Measurements from ENCODE around the gene RPUSD4.

RPUSD4 gene

GRCh38 chr11:126182787-126183445 lies 28.5 kb downstream of the RPUSD4 start:
- DNase-seq (ENCODE audit: low read depth, low spot score) = no peak

DNA sequence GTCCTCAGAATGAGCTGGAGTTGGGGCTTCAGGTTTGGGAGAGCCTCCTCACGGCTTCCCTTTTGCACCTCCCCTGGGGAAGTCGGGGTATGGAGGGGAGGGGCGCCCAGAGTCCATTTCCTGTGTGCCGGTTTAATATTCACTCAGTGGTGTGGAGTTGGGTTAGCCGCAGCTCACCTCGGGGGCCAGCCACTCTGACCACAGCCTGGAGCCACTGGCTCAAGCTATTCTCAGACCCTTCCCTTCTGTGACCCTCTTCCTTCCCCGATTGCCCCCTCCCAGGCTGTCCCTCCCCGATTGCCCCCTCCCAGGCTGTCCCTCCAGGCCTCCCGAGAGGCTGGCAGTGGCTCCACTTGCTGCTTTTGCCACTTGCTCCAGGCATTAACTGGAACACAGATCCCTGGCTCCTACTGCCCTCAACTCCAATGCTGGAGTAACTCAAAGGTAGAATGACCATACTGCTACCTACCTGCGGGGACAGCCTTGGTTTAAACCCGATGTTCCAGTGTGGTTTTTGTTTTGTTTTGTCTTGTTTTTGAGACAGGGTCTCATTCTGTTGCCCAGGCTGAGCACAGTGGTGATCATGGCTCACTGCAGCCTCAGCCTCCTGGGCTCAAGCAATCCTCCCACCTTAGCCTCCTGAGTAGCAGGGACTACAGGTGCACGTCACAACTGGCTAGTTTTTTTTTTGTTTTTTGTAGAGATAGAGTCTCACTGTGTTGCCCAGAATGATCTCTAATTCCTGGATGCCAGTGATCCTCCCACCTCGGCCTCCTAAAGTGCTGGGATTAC lies 29.3 kb downstream of the RPUSD4 start:
- no peak for DNase-seq (ENCODE audit: low read depth, low spot score)

- DNase-seq (ENCODE audit: low read depth, low spot score) = no peak
Observed at GRCh38 chr11:126176853-126177470, 34.5 kb downstream of the RPUSD4 start.

DNA sequence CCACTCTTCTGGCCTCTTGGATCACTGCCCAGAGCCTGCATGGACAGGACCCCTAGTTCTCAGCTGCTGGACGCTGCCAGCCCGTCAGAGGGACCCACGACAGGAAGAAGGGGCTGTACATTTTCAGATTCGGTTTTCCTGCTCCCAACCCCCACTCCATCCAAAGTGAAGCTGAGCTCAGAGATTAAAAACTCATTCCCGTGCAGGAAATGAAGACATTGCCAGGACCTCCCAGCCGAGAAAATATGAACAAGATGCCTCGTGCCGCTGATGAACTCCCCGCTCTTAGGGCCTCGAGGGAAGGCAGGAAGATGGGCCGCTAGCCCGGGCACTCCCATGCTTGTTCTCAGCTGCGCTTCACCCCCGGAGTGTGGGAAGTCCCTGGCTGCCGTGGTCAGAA lies 36.1 kb downstream of the RPUSD4 start:
- no peak for DNase-seq (ENCODE audit: low read depth, low spot score)

DNA sequence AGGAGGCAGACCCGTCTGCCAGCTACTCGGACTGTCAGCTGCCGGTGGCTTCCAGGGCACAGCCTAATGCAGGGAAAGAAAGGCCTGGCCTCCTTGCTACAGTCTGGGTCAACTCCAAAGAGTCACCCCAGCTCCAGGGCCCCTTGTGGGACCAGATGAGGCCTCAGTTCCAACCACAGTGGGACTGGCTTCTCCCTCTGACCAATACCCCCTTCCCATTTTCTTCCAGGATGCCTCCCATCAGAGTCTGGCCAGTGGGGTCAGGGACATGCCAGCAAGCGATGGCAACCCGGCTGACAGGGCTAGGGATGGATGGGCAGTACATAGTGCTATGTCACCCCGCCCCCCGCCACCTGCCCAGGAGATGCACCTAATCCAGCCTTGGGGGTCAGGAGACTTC lies 36.6 kb downstream of the RPUSD4 start:
- DNase-seq (ENCODE audit: low read depth, low spot score) = no peak

GRCh38 chr11:126173257-126173656 lies 38.2 kb downstream of the RPUSD4 start:
- no peak for DNase-seq (ENCODE audit: low read depth, low spot score)

- no peak for DNase-seq (ENCODE audit: low read depth, low spot score)
Observed at GRCh38 chr11:126172596-126173038, 38.8 kb downstream of the RPUSD4 start.

- DNase-seq (ENCODE audit: low read depth, low spot score) = no peak
Observed at GRCh38 chr11:126169291-126169690, 42.2 kb downstream of the RPUSD4 start.

DNA sequence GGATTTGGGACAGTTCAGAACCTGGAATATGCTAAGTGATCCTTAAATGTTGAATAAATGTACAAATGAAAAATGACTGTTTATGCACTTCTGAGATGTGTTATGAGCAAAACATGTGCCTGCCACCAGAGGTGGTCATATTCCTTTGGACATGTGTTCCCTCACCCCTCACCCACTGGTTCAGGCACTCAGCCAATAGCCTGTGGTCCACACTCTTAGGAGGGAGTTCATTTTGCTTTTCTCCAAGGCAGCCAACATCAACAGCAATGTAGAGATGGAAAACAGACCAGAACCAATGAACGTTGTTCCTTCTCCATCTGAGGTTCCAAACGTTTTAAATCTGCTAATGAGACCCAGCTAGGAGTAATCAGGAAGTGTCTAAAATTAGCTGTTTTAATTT lies 44.0 kb downstream of the RPUSD4 start:
- no peak for DNase-seq (ENCODE audit: low read depth, low spot score)

GRCh38 chr11:126166413-126166812 lies 45.0 kb downstream of the RPUSD4 start:
- DNase-seq (ENCODE audit: low read depth, low spot score) = no peak

DNA sequence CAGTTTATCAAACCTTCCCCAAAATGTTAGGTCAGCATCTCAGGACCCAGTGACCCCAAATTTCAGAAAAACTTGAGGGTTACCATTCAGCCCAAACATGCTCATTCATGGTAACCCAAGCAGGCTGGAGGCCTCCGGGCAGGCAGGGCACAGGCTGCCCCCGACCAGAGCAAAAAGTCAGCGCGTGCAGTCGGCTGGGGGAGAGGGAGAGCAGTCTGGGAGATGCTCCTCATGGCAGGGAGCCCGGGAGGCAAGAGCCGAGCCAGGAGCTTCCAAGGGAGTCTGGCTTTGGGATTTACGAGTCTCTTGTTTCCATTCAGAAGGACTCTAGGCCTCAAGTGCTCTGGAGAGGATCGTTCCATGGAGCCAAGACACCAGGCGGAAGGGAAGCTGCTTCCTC lies 45.7 kb downstream of the RPUSD4 start:
- DNase-seq (ENCODE audit: low read depth, low spot score) = no peak

- DNase-seq (ENCODE audit: low read depth, low spot score) = no peak
Observed at GRCh38 chr11:126165311-126165720, 46.1 kb downstream of the RPUSD4 start.

- DNase-seq (ENCODE audit: low read depth, low spot score) = no peak
Observed at GRCh38 chr11:126164781-126165180, 46.7 kb downstream of the RPUSD4 start.

DNA sequence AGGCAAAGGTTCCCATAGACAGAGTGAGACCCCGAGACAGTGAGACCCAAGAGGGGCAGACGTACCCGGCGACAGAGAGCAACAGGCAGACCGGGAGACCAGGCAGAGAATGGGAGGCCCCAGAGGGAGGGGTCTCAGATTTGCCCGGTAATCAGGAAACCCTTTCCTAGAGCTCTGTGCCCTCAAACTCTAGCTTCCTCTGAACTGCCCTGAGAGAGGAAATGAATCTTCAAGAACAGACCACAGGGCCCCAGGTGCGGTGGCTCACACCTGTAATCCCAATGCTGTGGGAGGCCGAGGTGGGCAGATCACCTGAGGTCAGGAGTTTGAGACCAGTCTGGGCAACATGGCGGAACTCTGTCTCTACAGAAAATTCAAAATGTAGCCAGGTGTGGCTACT lies 47.7 kb downstream of the RPUSD4 start:
- no peak for DNase-seq (ENCODE audit: low read depth, low spot score)

DNA sequence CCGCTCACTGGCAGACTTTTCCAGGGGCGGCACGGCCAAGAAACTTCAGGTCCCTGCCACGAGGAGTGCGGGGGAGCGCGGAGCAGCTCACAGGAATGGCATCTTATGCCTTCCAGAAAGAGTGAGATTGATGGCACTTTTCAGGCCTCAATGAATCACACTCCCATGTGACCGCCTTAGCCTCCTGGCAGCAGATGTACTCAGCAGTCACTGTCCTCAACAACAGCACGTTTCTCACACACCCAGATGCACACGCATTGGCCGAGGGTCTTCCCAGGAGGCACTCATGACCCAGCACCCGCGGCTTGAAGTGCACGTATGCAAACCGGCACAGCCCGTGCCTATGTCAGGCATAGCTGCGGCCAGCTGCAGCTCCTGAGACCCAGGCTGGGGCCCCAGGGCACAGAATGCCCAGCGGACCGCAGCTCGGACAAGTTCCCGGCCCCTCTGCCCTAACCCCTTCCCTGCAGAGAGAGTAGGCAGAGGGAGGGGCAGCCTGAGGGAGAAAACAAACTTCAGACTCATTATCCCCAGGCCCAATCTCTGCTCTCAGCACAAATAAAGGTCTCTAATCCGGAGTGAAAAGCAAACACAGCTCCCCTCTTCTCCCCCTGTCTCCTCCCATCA lies 48.3 kb downstream of the RPUSD4 start:
- DNase-seq (ENCODE audit: low read depth, low spot score) = no peak

DNA sequence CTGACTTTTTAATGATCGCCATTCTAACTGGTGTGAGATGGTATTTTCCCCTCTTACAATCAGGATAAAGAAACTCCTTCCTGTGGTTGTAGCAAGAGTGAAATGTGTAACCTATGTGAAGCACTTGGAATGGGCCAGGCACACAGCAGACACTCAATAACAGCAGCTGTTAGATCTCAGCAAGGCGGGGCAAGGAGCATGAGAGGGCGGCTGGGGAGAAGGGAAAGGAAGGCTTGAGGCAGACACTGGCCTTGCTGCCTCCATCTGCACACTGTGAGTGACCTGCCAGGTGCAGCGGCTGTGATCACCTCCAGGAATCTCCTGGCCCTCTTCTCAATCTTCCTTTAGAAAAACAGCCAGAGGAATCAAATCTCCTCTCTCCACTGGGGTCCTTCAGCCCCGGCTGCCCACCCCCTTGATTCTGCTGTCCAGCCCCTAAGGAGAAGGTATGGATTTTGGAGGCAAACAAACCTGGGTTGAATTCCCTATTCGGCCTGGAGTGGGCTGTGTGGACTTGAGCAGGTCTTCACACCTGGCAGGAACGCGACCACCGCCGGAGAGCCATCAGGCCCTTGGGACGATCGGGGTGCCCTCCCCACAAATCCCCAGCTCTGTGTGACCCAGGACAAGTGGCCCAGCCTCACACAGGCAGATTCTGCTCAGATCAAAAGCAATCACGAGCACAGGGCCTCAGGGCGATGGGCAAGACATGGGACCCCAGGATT lies 49.0 kb downstream of the RPUSD4 start:
- DNase-seq (ENCODE audit: low read depth, low spot score) = no peak

DNA sequence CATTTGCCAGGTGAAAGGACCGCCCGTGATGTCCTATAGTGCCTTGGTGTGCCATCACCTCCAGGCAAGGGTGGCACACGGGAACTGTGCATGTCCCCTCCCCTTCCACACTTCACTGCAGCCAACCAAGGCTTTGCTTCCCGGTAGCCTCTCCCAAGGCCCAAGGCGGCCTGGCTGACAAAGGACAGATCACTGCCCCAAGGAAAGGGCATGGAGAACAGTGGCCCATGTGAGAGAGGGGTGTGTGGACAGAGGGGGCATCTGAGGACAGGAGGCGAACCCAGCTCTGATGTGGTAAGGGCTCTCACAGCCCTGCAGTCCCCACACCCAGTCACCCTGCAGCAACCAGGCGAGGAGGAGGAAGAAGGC lies 50.4 kb downstream of the RPUSD4 start:
- no peak for DNase-seq (ENCODE audit: low read depth, low spot score)

- no peak for DNase-seq (ENCODE audit: low read depth, low spot score)
Observed at GRCh38 chr11:126160345-126161022, 51.0 kb downstream of the RPUSD4 start.

DNA sequence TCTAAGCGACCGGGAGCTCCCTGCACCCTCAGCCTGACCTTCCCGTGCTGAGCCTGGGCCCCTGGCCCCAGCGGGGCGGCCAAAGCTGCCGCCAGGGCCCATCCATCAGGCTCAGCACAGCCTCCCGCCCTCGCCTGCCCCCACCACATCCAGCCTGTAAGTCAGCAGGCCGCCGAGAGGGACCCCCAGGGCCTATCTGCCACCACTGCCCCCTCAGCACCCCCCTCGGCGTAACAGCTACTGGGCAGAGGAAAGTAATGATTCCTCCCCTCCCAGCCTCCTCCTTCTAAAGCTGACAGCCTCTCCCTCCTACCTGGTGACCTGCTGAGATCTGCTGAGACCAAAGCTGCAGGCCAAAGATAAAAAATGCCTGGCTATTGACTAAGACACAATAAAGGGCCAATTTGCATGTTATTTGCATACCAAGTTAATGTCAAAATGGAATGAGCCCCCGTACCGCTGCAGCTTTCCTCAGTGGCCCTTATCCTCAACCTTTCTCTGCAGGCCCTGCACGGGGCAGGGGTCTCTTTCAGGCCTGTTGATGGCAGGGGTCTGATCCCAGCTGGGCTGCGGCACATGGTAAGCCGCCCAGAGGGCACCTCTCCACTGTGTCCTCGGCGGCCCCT lies 51.6 kb downstream of the RPUSD4 start:
- DNase-seq (ENCODE audit: low read depth, low spot score) = no peak

- no peak for DNase-seq (ENCODE audit: low read depth, low spot score)
Observed at GRCh38 chr11:126158054-126158791, 53.2 kb downstream of the RPUSD4 start.
